Stimulated activated CD8-positive, alpha-beta memory T cell treated with anti-CD3 and anti-CD28 coated beads, Interleukin-7, amount 100 ng/mL, for 4 hours (primary cell): ENCODE measurements around the gene SEMA4G.

Experiments used
- DNase-seq, 2 donors: peaks; one replicate each; pipeline ENCODE4 v3.0.0-alpha.2; 2020; ENCODE audit warnings: low read depth in 2 of 2

Gene SEMA4G, protein sequence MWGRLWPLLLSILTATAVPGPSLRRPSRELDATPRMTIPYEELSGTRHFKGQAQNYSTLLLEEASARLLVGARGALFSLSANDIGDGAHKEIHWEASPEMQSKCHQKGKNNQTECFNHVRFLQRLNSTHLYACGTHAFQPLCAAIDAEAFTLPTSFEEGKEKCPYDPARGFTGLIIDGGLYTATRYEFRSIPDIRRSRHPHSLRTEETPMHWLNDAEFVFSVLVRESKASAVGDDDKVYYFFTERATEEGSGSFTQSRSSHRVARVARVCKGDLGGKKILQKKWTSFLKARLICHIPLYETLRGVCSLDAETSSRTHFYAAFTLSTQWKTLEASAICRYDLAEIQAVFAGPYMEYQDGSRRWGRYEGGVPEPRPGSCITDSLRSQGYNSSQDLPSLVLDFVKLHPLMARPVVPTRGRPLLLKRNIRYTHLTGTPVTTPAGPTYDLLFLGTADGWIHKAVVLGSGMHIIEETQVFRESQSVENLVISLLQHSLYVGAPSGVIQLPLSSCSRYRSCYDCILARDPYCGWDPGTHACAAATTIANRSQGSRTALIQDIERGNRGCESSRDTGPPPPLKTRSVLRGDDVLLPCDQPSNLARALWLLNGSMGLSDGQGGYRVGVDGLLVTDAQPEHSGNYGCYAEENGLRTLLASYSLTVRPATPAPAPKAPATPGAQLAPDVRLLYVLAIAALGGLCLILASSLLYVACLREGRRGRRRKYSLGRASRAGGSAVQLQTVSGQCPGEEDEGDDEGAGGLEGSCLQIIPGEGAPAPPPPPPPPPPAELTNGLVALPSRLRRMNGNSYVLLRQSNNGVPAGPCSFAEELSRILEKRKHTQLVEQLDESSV

DNA sequence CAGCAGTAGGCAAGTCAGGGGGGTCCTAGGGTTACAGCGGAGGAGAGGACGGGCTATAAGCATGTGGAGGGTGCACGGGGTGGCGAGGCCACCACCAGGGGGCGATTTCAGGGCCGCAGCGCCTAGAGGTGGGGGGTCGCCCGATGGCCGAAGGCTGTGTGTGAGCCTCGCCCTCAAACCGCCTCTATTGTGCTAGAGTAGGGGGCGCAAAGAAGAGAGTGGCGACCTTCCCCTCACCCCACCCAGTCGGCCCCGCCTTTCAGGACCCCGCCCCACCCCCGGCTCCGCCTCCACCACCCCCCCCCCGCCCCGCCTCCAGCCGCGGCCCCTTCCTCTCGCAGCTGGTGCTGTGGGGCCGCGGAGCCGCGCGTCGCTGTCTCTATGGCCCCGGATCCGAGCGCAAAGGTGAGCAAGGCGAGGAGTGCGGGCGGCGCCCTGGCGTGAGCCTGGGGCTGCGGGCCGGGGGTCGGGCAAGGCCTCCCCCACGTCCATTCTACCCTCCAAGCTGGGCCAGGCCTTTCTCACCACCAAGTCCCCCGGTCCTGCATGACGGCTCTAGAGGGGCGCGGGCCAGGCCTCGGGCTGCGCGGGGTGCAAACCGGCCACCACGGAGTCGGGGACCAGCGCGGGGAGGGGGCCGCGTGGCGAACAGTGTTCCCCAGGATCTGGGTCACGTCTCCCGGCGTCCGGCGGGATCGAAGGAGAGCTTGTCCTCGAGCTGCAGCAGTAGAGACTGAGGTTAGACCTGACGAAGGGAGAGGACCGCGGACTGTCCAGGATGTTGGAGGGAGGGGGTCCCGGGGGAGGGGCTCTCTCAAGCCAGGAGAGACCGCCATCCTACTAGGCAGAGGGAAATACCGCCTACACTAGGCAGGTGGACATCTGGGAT is at the start of gene SEMA4G:
TSS of gene SEMA4G (plus strand) at position 318 of the 889 bp plus-strand sequence. CDS start 3,409 bp downstream, outside the sequence.
- DNase-seq: peak in 1 of 2 donors; percentile 19

DNA sequence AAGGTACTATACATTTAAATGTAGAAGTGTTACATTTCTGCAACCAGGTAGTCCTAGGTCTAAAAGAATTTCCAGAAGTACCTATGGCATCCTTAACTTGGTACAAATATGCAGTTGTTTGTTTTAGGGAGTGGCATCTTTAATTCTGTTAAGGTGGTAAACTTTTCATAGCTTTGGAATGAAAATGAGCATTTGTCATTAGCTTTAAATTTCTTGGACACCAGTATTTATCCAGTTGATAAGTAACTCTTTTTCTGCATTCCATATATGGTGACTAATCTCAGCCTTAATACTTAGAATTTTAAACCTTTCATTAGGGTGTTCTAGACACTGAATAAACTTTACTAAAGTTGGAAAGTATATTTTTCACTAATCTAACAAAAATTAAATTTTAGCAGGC is 45.7 kb upstream of the SEMA4G start:
- DNase-seq: no peak

DNA sequence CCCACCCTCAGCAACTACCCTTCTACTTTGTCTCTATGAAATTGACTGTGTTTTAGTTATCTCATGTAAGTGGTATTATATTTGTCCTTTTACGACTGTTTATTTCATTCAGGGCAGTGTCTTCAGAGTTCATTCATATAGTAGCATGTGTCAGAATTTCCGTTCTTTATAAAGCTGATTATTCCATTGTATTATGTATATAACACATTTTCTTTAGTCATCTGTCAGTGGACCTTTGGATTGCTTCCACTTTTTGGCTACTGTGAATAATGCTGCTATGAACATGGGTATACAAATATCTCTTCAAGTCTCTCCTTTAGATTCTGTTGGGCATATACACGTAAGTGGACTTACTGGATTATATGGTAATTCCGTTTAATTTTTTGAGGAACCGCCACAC is 42.0 kb upstream of the SEMA4G start:
- no peak for DNase-seq

DNA sequence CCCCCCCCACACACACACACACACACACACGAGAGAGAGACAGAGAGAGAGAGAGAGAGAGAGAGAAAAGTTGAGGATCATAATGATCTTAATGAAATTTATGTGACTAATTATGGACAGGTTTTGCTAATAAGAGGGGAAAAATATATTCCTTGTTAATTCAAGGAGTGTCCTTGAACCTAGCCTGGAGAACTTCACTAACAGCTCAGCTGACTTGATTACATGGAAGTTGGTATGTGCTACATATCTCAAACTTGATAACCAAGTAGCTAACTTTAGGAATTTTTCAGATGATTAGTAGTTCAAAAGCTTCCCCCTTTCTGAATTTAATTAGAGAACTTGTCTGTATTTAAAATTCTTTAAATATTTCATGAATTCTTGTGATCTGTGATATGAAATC is 41.3 kb upstream of the SEMA4G start:
- DNase-seq: no peak

DNA sequence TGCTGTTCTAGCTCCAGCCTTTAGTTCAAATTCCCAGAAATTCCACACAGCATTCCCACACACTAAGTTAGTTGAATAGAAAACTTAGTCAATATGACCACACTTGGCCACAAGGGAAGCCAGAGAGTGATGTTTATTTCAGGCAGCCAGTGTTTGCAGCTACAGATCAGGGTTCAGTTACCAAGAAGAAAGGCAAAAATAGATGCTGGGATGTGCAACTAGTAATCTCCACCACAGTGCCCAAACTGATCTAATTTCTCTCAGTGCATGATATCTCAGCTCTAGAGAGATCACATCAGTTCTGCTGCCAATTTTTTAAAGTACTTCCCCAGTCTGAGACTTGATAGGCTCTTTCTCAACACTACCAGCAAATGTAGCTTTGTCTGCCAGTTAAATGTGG is 38.9 kb upstream of the SEMA4G start:
- DNase-seq: no peak

DNA sequence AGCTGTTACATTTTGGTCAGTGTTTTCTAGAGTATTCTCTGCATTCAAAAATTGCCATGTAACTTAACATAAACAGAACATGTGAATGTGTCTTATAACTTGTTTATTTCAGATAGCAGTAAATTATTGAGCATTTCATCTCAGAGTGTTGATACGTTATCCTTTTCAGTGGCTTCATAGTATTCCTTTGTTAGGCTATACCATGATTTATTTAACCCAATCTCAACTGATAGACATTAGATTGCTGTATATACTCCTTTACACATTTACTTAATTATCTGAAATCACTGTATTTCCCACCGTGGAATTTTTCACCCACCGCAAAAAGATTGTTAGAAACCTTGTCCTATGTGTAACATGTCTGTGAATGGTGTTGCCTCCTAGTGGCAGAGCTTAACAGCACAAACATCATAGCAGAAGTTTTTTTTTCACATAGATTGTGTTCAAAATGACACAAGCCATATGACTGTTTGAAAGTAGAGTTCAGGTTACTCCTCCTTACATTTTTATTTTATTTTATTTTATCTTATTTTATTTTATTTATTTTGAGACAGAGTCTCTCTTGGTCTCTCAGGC is 35.1 kb upstream of the SEMA4G start:
- no peak for DNase-seq

DNA sequence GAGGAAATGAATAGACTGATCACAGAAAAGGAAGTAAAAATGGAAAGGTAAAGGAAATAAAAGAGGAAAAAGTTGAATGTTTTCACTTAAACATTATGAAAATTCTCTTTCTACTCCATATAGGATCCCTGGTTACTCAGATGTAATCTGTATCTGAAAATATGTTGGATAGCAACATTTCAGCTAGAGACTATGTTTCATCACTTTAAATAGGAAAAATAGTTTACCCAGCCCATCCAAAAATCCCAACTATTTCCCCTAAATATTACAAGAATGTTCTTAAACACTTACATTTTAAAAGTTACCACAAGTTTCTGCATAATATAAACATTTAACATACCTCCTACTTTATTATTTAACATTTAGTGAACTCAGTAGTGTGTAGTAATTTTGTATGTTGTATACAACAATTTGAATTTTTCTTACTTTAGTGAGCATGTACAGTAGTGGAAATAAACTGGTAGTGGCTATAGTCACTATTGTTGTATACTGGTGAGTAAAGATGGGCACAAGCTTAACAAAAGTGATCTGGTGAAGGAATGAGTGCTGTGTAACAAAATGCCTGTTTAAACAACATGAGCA is 29.4 kb upstream of the SEMA4G start:
- no peak for DNase-seq

DNA sequence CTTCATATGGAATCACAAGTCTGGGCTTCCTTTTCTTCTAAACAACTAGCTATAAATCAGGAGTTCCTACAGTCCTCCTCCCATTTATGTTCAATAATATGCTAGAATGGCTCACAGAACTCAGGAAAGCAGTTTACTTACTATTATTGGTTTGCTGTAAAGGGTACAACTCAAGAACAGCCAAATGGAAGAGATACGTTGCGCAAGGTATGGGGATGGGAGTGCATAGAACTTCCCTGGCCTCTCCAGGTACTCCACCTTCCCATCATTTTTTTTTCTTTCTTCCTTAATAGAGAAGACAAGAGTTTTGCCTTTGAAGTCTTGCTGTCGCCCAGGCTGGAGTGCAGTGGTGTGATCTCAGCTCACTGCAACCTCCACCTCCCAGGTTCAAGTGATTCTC is 27.1 kb upstream of the SEMA4G start:
- no peak for DNase-seq

DNA sequence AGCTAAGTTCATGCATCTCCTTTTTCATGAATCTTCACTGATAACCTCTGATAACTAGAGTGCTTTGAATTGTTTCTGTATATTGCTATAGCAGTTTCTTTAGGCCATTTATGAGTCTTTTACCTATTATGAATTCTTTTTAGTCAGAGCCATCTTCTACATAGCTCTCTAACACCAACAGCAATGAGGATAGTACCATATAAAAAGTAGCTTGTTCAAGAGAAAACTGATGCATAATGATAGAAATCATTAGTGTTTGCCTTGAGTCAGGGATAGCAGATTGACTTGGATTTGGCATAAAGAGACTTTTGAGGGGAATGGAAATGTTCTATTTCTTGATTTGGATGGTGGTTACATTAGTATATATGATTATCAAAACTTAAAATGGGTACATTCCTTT is 25.8 kb upstream of the SEMA4G start:
- DNase-seq: no peak

DNA sequence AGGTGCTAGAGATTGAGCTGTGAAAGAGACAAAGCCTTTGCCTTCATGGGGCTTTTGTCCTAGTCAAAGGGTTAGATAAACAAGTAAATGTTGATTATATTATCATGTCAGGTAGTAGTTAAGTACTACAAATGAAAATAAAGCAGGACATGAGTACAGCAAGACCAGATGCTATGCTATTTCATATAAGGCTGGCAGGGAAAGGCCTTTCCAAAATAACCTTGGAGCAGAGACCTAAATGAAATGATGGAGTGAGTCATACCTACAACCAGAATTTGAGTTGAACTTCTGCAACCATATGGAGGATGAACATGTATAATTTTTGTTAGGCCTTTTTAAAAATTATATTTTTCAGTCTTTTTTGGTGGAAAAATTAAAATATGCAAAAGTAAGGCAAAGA is 23.6 kb upstream of the SEMA4G start:
- no peak for DNase-seq

DNA sequence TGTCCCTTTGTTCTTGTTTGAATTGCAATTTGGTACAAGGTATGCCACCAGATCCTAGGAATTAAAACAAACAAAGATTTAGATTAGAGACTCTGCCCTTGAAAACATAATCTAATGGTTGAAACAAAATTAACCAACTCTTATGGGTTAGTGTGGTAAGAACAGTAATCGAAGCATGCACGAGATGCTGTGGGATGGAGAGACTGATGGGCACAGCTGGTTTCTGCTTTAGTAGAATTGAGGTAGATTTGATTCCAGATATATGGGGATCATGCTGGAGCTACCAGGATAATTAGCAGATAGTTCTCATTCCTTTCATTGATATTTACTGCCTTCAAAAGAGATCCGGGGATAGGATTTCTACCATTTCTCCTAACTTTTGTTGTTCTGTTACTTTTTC is 20.4 kb upstream of the SEMA4G start:
- DNase-seq: no peak

DNA sequence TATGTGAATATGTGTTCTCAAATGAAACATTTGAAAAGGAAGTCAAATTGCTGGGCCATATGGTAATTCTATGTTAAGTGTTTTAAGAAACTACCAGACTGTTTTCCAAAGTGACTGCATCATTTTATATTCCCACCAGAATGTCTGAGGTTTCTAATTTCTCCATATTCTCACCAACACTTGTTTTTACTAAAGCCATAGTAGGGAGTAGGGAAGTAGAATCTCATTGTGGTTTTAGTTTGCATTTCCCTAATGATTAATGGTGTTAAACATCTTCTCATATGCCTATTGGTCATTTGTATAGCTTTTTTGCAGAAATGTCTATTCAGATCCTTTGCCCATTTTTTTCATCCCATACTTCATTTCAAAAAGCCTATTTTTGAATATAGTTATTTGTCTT is 9.1 kb upstream of the SEMA4G start:
- no peak for DNase-seq

DNA sequence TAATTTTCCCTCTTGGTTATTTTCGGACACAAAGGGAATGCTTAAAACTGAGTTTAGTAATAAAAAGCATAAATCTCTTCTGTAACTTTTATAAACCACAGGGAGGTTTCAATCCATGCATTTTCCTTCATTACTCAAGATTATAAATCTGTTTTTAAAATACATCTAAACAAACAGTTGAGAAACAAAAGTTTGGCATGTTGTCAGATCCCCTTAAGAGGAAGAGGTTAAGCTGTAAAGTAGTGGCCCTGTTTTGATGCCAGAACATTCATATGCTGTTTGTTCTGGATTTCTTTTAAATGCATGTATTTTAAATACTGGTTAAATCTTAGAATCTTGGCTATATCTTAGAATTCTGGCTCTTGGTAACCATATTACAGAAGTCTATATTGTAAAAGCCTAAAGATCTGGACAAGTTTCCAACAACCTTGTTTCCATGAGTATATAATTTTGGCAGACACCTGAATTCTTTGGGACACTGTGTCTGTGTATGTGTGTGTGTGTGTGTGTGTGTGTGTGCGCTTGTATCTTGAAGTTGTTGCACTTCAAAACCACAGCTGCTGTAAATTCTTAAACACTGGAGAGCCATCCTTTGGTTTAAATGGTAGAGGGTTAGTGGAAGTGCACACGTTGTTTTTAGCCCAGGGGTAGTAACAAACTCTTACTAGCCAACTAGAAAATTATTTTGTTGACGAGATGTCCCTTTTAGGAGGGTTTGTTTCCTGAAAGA is 6.8 kb upstream of the SEMA4G start:
- no peak for DNase-seq

DNA sequence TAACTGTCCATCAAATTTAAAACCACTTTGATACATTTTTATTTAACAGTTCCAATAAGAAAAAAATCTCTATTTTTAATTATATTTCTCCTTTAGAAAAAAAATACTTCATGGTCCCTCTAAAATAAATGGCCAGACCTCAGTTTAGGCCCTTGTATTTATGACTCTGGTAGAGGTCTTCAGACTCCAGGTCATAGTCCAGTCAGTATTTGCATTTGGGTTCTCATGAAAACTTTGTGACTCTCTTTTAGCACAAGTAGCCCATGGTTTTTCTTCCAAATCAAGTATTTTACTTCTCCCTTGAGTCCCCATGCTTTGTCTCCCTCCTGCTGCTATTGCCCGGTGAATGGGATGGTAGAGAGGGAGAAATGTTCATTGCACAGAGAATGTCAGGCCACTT is 5.5 kb upstream of the SEMA4G start:
- no peak for DNase-seq

DNA sequence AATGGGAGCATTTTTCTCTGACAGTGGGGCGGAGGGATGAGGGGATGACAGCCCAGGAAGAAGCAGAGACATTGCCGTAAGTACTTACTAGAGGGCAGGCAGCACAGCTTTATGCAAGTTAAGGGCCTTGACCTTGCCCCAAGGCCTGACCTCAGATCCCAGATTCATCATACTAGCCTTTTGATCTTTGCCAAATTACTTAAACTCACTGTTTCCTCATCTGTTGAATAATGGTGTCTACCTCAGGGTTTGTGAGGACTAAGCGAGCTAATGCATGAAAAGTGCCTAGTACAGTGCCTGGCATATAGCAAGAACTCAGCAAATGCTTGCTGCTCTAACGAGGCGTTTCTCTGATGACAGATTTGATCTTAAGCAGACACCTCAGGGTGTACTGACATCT is 3.5 kb upstream of the SEMA4G start:
- DNase-seq: no peak

DNA sequence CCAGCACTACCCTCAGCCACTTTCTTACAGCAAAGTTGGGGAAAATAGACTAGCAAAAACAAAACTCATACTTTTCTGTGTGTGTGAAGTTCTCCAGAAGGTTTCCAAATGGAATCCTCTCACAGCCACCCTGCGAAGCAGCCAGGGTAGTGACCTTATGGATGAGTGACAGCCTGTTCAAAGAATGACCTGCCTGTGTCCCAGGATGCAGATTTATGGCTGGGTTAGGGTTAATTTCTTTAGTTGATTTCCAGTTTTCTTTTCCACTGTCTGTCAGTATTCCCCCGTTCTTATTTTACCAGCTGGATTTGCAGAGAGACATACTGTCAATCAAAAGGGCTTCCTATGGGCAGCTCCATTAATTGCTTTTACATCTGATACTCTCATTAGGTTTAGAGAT is 2.4 kb upstream of the SEMA4G start:
- DNase-seq: no peak

DNA sequence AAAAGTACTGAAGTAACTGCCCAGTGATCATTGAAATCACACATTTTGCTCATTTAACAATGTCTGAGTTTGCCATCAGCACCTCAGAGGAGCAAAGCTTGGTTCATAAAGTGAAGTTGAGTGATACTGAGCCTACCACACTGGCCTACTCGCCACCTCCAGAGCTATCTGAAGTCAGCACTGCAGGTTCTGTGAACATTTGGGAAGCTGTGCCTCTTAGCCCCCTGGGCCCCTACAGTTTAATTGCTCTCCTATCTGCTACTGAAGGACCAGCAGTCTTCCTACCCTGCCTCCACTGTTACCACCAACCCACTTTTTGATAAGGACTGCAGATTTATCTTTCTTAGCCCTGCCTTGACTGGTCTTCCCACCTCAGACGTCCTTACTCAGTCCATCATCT is 2.0 kb upstream of the SEMA4G start:
- DNase-seq: no peak

DNA sequence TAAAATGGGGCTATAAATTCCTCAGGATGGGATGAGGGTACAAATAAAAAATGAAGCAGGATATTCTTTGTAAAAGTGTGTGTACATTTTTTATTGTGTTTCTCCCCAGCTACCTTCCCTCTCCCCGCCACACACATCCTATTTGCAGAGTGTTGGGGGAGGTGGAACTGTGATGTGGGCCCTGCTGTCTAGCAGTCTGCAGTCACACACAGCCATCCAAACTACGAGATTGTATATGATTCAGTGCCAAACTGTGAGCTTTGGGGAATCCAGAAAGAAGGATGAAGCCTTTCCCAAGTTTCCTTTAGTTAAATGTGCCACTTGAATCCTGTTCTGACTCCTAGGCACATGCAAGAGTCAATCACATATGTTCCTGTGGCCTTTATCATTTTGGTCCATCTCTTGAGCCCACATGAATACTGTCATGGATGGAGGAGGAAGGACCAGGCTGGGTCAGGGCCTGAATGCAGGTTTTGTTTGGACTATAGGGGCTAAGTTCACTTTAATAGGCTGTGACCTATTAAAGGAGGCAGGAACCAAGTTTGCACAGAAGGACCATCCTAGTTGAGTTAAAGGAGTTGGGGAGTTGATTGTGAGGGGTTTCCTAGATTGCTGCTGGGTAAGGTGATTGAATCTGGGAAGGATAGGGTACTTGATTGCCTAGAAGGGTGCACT is 1.1 kb upstream of the SEMA4G start:
- no peak for DNase-seq

DNA sequence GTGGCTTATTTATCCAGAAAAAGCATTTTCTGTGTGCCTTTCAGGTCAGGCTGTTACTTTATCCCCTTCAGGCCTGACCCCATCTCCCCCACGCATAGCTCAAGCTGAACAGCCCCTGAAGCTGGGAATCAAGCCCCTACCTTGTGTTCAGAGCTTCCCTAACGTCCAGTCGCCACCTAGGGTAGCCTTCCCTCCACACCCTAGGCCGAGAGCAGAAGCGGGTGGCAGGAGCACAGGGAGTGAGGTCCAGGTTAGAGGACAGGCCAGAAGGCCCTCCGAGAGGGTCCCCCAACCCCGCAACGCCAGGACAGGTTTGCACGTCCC is 479 bp upstream of the SEMA4G start:
- no peak for DNase-seq
